Stimulated activated CD4-positive, alpha-beta T cell treated with anti-CD3 and anti-CD28 coated beads, Interleukin-4, amount 100 ng/mL, for 1 hour (primary cell): Measurements from ENCODE around the gene GALM.
"Not testable (repeated sequence)": the region's sequence is repeated elsewhere in the genome, so short reads cannot be mapped to it uniquely, and the experiment has no call there.

ENCODE experiments used
- DNase-seq: peaks from one replicate; pipeline ENCODE4 v3.0.0-alpha.2; 2020

Gene GALM

DNA sequence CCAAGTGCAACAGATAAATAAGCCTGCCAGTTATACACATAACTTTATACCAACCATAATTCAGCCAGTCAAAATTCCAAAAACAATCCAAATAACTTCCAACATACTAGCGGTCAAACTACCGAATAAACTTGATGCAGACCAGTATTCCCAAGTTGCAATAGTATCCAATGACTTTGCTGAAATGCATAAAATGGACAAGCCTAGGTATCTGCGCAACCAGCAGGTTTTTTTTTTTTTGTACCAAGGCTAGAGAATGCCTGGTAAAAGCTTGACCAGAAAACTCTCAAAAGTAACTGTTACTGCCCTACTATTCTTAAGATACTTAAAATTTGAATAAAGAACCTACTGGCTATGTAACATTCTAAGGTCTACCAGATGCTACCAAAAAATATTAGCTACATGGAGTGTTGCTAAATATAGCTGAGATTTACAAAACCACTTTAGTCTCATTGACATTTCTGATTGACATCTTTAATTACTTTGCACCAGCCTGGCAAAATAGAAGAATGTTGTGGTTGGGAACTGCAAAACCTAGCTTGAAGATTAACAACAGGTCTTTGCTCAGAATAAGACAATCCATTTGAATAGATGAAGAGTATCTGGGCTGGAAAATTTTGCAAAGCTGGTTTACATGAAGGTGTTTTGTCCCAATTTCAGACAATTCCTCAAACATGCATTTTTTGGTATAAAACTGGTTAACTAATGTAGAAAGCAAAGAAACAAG lies 77.9 kb downstream of the GALM start:
- no peak for DNase-seq

DNA sequence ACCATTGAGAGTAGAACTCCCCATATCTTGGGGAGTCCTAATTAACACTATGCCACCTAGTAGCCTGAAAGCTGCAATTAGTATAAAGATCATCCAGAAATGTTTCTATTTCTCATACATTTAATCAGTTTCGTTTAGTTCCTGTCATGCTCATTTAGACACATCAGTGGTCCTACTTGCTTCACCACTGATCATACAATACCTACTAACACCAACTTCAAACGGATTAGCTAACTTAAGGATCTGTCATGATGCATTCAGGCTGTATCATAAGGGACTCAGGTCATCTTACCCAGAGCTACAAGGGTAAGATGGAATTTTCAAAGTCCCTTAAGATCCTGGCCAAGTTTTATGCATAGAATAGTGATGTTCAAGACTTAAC lies 78.5 kb downstream of the GALM start:
- no peak for DNase-seq

DNA sequence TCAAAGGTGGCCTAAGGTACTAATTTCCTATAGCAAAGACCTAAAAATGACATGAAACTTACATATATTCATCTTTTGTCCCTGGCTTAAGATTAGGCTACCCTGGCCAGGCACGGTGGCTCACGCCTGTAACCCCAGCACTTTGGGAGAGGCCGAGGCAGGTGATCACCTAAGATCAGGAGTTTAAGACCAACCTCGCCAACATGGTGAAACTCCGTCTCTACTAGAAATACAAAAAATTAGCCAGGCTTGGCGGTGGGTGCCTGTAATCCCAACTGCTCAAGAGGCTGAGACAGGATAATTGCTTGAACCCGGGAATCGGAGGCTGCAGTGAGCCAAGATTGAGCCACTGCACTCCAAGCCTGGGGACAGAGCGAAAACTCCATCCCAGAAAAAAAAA lies 79.4 kb downstream of the GALM start:
- DNase-seq: no peak

DNA sequence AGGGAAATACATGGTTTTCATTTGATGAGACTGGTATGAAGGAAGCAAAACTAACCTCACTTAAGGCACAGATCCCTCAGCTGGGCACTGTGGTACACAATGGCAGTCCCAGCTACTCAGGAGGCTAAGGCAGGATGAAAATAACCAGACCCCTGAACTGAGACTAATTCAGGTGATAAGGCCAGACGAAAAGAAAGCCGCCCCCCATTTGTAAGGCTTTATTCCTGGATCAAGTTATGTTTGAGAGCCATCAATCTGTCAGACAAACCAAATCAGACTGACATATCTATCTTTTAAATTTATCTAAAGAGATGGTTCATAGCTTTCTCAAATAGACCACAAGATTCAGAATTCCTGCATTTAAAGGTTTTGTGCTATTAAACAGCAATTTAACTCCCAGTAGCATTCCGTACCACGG lies 81.1 kb downstream of the GALM start:
- DNase-seq: no peak

DNA sequence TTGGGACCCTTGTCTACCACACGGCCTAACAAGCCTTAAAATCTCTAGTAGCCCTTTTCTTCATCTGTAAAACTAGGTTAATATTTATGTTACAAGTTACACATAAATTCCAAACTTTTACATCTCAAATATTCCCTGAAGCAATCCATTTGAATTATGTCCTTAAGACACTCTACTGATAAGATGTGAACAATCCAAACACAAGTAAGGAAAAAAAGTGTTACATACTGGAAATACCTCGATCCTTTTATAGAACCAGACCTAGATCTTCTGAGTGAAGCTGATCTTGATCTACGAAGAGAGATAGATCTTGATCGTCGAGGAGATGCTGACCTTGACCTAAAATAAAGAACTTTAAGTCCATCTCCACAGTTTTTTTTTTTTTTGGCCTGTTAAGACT lies 81.9 kb downstream of the GALM start:
- no peak for DNase-seq

DNA sequence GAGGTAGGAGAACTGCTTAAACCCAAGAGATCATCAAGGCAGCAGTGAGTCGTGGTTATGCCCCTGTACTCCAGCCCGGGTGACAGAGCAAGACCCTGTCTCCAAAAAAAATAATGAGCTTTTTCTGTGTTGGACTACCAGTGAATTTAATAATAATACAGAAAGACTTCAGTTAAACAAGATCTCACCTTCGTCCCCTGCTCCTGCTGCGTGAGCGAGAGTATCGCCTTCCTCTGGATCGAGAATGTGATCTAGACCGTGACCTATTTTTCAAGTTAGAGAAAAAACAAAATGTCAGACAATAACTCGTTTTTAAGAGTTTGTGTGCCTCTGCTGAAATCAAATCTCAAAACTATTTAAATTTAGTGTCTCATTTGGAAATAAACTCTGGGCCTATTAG lies 82.5 kb downstream of the GALM start:
- DNase-seq: no peak

DNA sequence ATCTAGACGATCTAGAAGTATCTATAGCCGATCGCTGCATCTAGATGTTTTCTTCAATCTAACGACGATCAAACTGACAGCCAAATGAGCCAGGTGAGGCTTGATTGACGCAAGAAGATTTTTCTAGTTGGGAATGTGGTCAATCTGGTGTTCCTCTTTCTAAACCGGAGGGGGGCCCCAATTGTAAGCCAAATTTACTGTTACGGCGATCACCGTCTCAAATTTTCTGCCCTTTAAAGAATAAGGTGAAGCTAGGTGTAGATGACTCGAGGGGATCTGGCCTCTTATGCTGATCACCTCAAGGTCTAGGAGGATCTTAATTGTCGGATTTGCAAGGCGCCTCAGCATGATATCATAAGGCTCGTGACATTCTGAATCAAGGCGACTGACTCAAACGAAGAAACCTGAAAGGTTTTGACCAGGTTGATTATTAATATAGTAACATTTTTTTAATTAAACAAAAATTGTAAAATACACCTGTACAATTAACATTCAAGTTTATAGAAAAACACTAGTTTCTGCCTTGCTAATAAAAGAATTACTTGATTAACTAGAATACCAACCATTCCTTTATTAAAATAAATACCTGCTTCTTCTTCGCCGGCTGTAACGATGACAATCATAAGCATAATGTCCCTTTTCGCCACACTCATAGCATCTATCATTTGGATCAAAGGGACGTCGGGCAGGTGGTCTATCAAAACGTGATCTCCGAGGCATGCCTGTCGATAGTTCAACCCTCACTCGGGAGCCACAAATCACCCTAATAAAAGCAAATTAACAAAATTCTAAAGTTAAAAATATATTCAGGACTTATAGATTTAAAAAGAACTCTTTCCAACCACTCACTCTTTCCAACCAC lies 83.3 kb downstream of the GALM start:
- DNase-seq: no peak

DNA sequence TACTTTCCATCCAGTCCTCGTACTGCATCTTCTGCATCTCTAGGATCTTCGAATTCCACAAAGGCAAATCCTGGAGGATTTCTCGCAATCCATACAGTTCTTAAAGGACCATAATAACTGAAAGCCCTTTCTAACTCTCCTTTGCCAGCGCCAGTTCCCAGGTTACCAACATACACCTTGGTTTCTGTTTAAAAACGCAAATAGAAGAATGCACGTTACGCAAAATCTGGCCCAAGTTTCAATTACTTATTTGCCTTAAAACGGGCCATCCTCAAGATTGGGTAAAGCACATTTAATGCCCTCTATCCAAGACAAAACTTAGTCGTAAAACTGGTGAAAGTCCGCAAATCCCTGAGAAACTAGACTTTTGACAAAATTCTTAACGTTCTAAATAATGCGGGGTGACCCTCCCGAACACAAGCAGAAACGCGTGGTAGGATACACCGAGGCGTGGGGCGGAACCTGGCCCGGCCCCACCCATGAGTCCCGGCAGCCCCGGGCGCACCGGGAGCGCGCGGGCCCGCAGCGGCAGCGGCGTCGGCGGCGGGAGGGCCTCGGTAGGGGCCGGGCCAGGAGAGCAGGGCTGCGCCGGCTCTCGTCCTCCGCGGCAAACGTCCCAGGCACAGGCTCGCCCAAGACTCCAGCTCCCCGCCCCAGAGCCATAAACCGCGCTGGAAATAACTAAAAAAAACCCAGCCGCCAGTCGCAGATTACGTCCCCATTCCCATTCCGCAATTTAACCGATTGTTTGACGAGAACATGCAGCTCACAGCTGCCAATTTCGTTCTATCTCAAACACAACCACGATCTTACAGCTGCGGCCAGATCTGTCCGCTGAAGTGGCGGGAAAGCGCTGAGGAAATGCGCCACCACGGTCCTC lies 84.3 kb downstream of the GALM start:
- DNase-seq: peak; percentile 60

DNA sequence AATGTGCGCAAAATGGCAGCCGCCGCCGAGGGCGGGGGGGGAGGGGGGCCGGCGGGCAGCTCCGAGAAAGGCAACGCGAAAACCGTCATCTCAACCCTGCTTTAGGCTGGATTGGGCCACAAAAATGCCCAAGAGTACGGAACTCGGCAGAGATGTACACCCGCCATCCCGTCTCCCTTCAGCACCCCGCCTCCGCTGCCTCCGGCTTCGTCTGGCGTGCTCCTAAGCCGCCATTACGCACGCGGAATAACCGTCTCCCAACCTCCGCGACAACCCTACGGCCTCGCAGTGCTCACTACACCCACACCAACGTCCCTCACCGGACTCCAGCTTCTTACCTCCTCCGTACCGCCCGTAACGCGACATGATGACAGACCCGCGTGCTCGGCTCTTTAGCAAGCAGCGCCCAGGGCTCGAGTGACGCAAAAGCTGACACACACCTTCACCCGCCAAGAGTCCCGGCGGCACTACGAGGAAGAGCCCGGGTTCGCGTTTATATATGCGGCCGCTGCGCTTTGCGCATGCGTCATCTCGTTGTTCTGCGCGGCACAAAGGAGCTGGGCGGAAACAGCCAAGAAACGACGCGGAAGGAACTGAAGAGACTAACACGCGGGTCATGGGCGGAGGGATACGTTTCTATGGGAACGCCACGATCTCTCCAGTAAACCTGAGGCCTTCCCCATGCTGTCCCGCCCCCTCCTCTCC lies 85.1 kb downstream of the GALM start, which contains the start of gene SRSF7:
Gene SRSF7, minus strand, starts transcription at position 471 of the 705 bp plus-strand sequence. Its CDS starts 105 bp downstream, at position 366.
- DNase-seq: peak; percentile 96

DNA sequence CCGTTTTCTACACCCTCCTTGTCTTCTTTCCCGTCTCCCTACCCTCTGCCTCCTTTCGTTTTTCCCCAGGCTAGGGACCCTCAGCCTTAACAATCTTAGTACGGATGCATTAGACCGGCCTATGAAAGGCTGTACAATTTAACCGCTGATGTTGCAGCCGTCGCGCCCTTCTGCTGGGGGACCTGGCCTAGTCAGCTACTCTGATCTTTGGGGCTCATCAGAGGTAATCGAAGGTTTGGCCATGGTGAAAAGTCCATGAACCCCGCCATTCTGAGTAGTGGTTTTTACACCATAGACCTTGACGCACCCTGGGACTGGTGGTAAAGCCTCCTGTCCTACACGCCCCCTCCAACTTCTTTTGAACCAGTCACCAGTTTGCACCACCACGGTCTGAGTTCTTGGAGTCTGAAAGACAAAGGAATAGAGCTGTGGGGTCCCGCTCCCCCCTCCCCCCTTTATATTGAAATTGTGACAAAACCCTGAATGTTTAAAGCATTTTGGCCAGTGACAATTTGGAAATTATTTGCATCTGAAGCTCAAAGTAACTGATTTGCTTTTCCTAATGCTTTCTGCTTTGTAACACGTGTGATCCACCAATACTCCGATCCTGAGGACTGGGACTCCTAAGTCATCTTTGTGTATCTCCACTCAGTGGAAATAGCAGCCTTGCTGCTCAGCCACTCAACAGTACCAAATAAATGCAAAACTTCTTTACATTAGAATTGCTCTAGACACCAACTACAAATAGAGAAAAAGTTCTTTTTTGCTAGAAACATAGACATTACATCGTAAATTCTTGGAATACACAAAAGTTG lies 85.9 kb downstream of the GALM start:
- no peak for DNase-seq

DNA sequence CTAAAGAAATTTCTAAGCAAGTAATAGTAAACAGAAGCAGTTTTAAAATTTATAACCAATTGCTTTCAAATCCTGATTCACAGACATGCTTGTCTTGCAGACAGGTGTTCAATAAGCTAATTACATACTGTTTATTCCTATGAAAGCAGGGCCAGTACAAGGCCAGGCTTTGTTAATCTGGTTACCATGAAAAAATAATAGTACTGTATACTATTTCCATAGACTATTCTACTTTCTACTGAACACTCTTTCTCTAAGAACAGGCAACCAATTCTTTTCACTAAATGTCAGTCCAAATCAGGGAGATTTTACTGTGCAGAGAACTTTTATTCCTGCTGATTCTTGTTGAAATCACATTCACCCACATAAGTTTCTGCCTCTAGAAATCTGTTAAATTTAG lies 88.1 kb downstream of the GALM start:
- DNase-seq: no peak

DNA sequence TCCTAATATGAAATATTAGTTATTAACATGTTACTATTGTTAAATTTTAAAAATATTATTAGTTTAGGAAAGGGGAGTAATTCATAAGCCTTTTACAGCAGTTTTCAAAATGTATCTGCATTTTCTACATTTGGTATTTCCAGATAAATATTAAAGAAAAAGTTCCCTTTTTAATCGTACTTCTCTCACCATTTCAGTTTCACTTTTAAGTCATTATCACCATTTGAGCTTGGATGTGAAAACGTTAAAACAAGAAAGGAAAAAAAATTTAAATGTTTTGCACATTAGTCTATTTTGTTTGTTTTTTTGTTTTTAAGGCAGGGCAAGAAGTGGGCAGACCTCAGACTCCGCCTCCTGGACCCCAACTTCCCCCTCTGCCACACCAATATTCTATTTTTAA lies 88.6 kb downstream of the GALM start:
- DNase-seq: no peak

DNA sequence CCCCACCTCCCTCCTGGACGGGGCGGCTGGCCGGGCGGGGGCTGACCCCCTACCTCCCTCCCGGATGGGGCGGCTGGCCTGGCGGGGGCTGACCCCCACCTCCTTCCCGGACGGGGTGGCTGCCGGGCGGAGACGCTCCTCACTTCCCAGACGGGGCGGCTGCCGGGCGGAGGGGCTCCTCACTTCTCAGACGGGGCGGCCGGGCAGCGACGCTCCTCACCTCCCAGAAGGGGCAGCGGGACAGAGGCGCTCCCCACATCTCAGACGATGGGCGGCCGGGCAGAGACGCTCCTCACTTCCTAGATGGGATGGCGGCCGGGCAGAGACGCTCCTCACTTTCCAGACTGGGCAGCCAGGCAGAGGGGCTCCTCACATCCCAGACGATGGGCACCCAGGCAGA lies 90.0 kb downstream of the GALM start:
- DNase-seq: not testable (repeated sequence)

DNA sequence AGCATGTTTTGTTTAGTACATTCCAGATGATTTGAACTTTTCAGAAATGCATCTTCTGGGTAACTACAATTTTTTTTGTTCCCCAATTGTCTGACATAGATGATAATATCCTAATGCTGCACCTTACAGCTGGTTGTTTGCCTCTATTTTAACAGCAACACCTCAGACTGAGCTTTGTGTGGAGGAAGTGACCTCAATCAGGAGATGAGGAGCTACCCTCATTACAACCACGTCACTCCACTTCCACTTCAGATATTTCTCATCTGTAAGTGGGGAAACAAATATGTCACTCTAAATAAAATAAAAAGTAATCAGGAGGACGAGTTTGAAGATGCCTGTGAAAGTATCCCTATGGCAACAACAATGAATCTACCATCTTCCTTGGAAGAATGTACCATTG lies 97.3 kb downstream of the GALM start:
- DNase-seq: no peak

DNA sequence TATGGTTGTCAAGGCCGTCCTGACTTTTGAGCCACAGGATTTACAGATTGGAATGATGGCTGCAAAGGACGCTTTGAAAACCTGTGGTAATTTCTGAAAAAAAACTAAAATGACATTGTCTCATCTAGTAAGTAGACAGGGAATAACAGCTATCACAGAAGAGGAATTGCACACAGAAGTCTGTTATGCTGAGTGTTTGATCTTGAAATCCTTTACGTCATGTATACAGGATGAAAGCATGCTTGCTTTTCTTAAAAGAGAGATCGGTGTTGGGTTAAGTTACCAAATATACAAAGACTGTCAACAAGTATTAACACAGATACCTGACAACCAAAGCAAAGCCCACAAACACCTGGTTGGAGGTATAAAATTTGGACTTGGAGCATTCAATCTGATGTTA lies 97.8 kb downstream of the GALM start:
- DNase-seq: no peak

DNA sequence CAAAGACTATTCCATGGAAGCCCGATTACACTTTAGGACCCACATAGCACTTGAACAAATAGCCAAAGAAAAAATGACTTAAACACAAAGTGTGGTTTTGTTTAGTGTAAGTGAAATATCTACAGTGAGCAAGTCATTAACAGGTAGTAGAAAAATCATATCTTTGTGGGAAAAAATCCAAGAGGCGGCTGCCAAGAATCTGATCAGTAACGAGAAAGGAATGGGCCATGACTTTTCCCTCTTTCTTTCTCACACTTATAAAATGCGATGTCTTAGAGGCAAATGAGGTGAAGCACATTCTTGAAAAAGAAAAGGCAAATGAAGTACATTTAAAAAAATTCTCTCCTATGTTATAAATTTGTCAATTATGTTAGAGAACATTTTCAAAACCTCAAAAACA lies 99.2 kb downstream of the GALM start:
- DNase-seq: no peak

DNA sequence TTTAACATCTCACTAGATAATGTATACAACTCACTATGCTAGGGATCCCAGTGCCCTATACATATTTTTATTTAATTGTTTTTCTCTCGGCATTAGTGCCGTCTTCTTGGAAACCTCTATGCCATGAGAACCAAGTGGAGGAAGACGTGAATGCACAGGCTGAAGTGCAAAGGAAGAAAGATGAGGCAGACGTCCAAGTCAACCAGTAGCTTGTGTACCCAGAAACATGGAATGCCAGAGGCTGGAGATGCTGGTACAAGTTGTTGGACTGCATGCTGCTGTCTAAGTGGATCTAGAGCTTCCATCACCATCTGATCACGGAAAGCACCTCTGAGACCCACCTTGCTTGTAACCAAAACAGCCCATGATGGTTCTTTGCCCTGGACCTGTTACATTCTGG lies 99.6 kb downstream of the GALM start:
- DNase-seq: no peak

DNA sequence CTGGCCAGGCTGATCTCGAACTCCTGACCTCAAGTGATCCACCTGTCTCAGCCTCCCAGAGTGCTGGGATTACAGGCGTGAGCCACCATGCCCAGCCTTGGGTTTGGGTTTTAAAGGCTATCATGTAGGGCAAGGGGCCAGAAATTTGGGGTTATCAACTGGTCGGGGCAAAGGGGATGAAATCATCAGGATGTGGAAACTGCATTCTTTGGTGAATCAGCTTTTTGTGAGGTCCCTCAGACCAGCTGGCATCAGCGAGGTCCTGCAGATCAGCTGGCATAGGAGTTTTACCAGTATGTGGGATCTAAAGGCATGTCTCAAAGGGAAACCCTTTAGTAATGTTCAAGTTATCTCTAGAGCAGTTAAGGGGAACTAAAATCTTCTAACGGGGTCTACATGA lies 105.7 kb downstream of the GALM start:
- no peak for DNase-seq

DNA sequence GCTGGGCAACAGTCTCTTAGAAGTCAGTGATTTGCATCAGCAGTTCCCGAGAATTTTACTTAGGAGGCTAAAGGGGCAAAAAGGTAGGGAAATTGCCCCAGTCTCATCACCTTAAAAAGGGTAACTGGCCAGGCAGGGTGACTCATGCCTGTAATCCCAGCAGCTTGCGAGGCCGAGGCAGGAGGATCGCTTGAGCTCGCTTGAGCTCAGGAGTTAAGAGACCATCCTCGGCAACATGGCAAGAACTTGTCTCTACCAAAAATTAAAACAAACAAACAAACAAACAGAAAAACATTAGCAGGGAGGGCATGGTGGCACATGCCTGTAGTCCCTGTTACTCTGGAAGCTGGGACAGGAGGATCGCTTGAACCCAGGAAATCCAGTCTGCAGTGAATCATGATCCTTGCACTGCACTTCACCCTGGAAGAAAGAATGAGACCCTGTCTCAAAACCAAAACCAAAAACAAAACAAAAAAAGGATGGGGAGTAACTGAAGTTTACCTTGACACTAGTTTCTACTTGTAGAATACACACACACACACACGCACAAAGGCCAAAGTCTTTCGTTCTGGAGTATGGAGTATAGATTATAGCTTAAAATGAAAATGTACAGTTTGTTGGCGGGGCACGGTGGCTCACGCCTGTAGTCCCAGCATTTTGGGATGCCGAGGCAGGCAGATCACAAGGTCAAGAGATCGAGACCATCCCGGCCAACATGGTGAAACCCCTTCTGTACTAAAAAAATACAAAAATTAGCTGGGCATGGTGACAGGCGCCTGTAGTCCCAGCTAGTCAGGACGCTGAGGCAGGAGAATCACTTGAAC lies 109.4 kb downstream of the GALM start:
- DNase-seq: no peak

DNA sequence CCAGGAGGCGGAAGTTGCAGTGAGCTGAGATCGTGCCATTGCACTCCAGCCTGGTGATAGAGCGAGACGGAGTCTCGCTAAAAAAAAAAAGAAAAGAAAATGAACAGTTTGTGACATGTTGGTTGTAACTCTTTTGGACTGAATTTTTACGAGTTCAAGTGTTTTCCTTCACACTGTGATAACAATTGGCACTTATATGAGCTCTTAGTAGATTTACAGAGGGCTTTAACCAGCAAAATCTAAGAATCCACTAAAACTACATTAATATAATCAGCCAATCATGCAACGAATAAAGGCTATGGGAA lies 110.0 kb downstream of the GALM start:
- DNase-seq: no peak

DNA sequence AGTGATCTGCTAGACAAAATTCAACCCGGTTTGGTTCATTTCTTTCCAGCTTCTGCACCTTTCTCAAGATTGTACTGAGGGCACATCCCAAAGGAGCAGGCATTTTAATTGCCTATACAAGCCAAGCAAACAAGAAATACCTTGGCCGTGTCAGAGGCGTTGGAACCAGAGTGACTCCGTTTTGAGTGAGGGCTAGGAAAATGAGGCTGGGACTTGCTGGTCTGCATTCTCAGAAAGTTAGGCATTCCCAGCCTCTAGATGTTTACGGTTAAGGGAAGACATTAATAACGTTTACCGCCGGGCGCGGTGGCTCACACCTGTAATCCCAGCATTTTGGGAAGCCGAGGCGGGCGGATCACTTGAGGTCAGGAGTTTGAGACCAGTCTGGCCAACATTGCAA lies 110.6 kb downstream of the GALM start:
- no peak for DNase-seq
